Raji (cell line): ENCODE data around the gene ZNRF3.

Experiments used
- POLR2A ChIP-seq: IDR thresholded peaks from 2 replicates; pipeline ENCODE4 v1.6.1; 2011; ENCODE audit warnings: low read depth, low read length, control low read depth; ENCODE audit not compliant: insufficient read depth

The ZNRF3 gene

GRCh38 chr22:28917747-28918549 lies 34.6 kb downstream of the ZNRF3 start:
- no peak for TF ChIP-seq POLR2A

GRCh38 chr22:28918550-28919271 lies 35.3 kb downstream of the ZNRF3 start:
- TF ChIP-seq POLR2A, result no peak

- TF ChIP-seq POLR2A, result no peak
These were observed 37.6 kb downstream of the ZNRF3 start for GRCh38 chr22:28920757-28921584.

DNA sequence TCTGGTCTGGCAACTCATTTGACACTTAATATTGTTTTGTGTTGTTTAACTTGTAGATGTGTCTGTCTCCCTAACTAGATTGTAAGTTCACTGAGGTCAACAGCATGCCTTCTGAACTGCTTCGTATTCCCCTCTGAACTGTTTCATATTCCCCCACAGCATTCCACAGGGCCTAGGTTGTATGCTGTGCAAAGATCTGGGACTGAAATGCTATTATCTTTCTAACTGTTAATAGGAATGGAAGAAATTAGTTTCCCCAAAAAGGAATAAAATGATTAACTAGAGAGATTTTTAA lies 38.2 kb downstream of the ZNRF3 start:
- no peak for TF ChIP-seq POLR2A

DNA sequence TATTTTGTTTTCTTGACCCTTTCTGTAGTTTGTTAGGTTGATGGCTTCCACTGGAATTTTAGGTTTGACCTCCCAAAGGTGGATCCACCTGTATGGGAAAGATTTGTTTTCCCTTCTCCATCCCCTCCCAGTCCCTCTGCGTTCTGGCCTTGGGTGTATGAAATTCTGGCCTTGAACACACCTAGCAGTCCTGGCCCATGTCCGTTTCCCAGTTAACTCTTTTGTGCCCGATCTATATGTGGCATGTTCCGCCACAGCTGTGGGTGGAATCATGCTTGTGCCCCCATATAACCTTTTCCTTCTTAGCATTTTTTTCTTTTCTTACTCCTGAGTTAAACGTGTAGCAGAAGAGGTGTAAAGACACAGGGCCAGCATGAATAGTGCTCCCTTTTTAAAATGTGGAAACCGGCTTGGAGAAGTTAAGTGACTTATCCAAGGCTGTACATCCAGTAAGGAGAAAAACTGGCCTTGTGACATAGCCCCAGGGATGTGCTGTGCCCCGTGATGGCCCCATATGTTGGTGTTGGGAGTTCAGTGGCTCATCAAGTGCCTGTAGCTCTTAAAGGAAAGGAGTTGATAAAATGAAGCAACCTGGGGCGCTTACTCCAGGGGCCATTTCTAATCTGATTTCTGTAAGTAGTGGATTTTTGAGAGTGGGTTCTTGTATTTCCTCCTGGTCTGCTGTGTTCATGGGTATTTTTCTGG lies 39.3 kb downstream of the ZNRF3 start:
- TF ChIP-seq POLR2A, result no peak

DNA sequence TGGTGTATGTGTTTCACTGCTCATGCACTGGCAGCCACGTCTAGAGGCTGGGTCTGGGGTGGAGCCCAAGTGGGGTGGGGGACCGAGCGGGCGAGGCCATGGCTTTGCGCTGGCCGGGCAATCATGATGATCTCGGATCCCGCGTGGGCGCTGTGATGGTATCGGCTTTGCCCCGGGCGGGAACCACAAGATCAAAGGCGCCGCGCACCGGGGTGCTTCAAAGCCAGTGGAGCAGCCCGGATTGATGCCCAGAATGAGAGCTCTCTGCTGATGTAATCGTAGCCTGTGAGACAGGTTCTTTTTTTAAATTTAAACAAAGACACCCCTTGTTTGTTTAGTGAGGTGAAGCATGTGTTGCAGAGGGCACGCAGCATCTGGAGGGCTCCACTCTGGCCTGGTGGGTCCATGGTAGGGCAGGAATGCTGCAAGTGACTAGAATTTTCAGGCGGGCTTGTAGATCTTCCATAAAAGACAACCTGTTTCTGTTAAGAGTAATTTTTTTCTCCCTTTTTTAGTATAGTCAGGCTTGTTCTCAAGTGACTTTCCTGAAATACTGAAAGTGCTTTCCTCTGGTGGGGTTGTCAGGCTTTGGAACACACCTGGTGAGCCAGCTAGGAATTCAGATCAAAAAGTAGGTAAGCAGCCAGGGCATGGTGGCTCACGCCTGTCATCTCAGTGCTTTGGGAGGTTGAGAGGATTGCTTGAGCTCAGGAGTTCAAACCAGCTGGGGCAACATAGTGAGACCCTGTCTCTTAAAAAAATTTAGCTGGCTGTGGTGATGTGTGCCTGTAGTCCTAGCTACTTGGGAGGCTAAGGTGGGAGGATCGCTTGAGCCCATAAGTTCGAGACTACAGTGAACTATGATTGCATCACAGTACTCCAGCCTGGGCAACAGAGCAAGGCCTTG lies 40.7 kb downstream of the ZNRF3 start:
- TF ChIP-seq POLR2A, result no peak

GRCh38 chr22:28925916-28926315 lies 42.5 kb downstream of the ZNRF3 start:
- no peak for TF ChIP-seq POLR2A

DNA sequence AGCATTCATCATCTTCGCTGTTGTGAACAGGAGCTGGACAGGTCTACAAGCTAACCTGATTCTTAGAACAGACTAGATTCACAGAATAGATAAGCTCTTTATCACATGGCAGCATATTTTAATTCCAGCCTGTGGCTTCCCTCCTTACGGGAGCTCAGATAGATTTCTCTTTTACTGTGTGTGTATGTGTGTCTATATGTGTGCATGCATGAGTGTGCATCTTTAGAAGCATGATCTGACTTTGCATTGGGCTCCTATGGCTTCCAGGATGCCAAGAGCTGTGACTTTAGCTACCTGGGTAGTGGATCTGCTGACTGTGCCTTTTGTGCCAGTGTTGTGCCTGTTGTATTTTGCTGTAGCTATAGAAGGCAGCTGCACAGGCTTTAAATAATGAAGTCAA lies 44.3 kb downstream of the ZNRF3 start:
- no peak for TF ChIP-seq POLR2A

GRCh38 chr22:28929197-28929596 lies 45.8 kb downstream of the ZNRF3 start:
- TF ChIP-seq POLR2A, result no peak

- no peak for TF ChIP-seq POLR2A
These were observed 47.1 kb downstream of the ZNRF3 start for GRCh38 chr22:28930357-28931007.

- no peak for TF ChIP-seq POLR2A
These were observed 48.6 kb downstream of the ZNRF3 start for GRCh38 chr22:28931844-28932567.

- no peak for TF ChIP-seq POLR2A
These were observed 49.9 kb downstream of the ZNRF3 start for GRCh38 chr22:28933321-28933720.

DNA sequence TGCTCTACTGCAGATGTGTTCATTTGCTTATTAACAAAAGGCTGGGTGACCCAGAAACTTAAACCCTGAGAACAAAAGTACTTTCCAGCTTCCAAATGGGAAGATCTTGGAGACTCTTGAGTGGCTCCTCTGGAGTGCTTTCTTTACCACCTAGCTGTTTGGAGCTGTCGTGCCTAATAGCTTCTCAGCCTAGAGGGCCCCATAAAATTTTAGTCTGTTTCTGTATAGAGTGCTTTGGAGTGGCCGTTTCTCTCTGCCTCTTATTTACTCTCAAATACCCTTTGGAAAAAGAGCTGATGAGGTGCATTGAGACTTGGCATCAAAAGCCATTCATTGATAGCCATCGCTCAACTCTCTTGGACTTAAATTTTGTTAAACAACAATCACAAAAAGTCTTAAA lies 50.7 kb downstream of the ZNRF3 start:
- TF ChIP-seq POLR2A, result no peak
